Measurements from ENCODE around the gene DOCK4. TPM values are rescaled to one million over a fixed set of nuclear protein-coding genes. Genes with fewer than 3 reads are reported as not detected.

Gene DOCK4
- total RNA-seq, 1 donor from 2014 or later, result 18.5 TPM

DNA sequence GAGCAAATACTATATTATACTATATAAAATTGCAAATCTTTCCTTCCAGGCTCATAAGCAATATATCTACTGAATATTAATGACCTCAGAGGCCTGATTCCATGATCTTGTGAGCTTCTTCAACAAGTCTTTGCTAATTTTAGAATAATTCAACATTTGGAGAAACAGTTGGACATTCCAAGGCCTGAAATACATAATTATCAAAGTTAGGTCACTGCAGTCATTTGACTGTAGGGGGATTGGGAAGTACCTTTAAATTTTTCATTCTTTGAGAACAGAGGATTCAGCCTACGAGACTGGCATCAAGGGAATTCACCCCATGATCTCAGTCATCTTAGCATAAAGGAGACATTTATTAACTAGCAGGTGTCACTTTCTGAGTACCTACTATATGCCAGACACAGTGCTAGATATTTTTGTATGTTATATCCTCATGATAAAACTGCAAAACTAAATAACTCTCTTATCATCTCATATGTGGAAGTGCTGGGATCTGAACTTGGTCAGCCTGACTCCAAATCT, 85.4 kb downstream of the DOCK4 start:
- intact Hi-C loops (cut with DNase I), result no loop called here
- no peak for DNase-seq (ENCODE audit: low spot score)

GRCh38 chr7:112118581-112119566, 87.3 kb downstream of the DOCK4 start:
- no peak for DNase-seq (ENCODE audit: low spot score)
- intact Hi-C loops (cut with DNase I), result no loop called here

DNA sequence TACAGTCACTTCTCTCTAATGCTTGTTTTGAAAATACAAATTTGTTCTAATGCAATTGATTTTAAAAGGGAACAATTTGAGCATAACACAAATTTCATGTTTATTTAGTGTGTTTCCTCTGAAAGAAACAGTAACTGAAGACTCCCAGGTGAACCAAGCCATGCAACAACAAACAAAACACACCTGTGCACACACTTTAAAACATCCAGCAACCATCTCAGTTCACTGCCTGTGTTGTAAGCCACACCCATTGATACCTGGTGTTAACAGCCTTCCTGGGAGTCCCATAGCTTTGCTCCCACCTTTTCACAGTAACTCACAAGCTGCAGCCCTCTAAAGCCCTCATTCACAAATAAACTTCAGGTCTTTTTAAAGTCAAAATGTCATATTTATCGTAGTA, 89.3 kb downstream of the DOCK4 start:
- intact Hi-C loops (cut with DNase I), result no loop called here
- DNase-seq (ENCODE audit: low spot score), result no peak

GRCh38 chr7:112116358-112116757, 89.8 kb downstream of the DOCK4 start:
- DNase-seq (ENCODE audit: low spot score), result no peak
- intact Hi-C loops (cut with DNase I), result no loop called here

DNA sequence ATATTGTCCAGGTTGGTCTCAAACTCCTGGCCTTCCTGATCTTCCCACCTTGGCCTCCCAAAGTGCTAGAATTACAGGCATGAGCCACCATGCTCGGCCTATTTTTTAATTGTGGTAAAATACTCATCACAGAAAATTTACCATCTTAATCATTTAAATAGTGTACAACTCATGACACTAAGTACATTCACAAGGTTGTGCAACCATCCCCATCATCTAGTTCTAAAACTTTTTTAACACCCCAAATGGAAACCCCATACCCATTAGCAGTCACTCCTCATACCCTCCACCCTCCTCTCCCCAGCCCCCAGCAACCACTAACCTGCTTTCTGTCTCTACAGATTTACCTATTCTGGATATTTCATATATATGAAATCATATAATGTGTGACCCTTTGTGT, 90.3 kb downstream of the DOCK4 start:
- intact Hi-C loops (cut with DNase I), result no loop called here
- no peak for DNase-seq (ENCODE audit: low spot score)

GRCh38 chr7:112113913-112114575, 92.2 kb downstream of the DOCK4 start:
- intact Hi-C loops (cut with DNase I), result no loop called here
- DNase-seq (ENCODE audit: low spot score), result no peak

GRCh38 chr7:112112822-112113255, 93.4 kb downstream of the DOCK4 start:
- intact Hi-C loops (cut with DNase I), result no loop called here
- DNase-seq (ENCODE audit: low spot score), result no peak

DNA sequence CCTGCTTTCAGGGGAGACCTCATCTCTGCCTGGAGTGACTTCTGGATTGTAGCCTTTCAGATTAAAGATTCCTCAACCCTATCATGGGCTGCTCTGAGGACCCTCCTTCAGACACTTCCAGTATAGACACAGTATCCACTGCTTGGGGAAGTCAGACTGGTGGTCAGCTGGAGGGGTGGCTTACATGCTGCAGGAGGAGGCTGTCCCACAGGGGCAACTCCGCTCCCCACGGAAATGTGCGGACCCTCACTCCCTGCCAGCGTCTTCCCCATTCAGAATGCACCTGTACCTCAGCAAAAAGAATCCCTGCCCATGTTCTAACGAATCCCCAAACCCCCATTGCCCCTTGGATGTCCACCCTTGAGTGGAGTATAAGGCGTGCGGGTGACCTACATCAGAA, 95.5 kb downstream of the DOCK4 start:
- intact Hi-C loops (cut with DNase I), result no loop called here
- no peak for DNase-seq (ENCODE audit: low spot score)

DNA sequence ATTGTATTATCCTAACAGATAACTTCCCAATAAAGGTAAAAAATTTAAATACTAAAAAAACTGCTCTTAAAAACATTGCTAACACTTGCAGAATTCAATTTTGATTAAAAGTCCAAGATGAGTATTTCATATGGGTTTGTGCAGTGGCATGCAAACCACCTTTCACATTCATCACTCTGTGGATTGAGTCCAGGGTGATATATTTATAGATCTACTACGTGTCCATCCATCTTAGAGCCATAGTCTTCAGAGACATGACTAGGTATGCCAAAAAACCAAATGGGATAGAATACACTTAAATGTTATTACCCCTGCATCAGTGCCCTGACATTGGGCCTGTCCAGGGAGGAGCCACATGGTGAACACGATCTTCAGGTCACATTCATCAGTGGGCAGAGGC, 96.0 kb downstream of the DOCK4 start:
- intact Hi-C loops (cut with DNase I), result no loop called here
- no peak for DNase-seq (ENCODE audit: low spot score)

- intact Hi-C loops (cut with DNase I), result no loop called here
- DNase-seq (ENCODE audit: low spot score), result no peak
These were observed 97.2 kb downstream of the DOCK4 start for GRCh38 chr7:112108981-112109380.

DNA sequence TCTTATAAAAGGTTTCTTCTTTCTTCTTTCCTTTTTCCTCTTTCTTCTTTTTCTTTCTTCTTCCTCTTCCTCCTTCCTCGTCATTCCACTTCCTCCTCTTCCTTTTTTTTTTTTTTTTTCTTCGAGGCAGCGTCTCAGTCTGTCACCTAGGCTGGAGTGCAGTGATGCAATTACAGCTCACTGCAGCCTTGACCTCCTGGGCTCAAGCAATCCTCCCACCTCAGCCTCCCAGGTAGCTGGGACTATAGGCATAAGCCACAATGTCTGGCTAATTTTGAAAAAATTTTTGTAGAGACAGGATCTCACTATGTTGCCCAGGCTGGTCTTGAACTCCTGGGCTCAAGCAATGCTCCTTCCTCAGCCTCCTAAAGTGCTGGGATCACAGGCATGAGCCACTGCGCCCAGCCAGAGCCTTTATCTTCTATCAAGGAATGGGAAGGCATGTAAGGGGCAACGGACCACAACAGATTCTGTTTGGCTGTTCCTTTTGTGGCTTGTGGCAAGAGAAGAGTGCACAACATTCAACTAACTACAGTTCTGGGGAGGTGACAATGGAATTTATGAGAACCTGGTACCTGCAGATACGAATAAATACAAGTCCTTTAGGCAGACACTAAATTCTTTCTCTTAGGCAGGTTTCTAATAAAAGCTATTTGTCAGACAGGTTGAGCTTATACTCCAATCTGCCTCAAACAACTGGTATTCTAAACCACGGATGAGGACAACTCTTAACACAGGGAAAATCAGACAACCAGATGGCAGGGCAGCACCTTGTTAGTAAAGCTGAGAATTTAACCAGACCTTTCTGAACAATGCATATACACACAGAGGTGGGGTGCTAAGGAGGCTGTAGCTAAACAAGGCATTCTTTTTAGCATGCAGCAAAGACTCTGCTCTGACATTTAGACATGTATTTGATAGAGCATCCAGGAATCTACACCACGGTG, 100.3 kb downstream of the DOCK4 start:
- DNase-seq (ENCODE audit: low spot score), result no peak
- intact Hi-C loops (cut with DNase I), result no loop called here

- intact Hi-C loops (cut with DNase I), result no loop called here
- DNase-seq (ENCODE audit: low spot score), result no peak
These were observed 102.1 kb downstream of the DOCK4 start for GRCh38 chr7:112104120-112104519.

GRCh38 chr7:112103246-112103645, 103.0 kb downstream of the DOCK4 start:
- intact Hi-C loops (cut with DNase I), result no loop called here
- no peak for DNase-seq (ENCODE audit: low spot score)

- intact Hi-C loops (cut with DNase I), result no loop called here
- DNase-seq (ENCODE audit: low spot score), result no peak
These were observed 104.9 kb downstream of the DOCK4 start for GRCh38 chr7:112101201-112101846.

DNA sequence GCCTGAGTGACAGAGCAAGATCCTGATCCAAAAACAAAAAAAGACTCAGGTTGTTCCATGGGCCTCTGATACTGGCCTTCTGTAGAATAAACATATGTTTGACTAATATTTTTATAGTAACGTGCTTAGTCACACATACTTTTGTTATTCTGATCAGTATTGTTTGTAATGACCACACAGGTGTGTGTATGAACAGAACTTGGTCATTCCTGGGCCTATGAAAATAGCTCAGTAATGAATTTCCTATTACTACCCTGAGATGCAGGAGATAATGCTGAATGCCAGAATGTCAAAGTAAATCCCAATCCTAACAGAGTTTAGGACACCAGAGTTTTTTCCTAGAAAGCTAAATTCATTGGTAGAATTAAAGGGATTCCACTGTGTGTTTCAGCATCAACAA, 108.7 kb downstream of the DOCK4 start:
- no peak for DNase-seq (ENCODE audit: low spot score)
- intact Hi-C loops (cut with DNase I), result no loop called here

GRCh38 chr7:112093409-112093808, 112.8 kb downstream of the DOCK4 start:
- intact Hi-C loops (cut with DNase I), result no loop called here
- no peak for DNase-seq (ENCODE audit: low spot score)

- no peak for DNase-seq (ENCODE audit: low spot score)
- intact Hi-C loops (cut with DNase I), result no loop called here
These were observed 113.3 kb downstream of the DOCK4 start for GRCh38 chr7:112092709-112093395.

DNA sequence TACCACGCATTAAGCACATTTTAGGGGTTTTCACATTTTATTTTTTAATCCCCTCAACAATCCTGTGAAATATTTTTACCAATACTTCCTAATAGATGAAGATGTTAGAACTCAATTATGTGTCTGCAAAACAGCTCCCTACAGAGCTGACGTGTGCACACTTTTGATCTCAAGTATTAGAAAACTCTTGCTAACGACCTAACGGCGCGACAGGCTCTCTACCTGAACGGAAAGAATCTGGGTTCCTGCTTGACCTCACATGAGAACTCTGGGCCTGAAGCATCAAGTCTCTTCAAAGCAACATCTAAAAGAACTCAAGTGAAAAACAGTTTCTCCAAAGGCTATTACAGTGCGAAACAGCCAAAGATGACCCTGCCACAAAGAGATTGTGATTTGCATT, 113.9 kb downstream of the DOCK4 start:
- intact Hi-C loops (cut with DNase I), result no loop called here
- no peak for DNase-seq (ENCODE audit: low spot score)

GRCh38 chr7:112091768-112092167, 114.4 kb downstream of the DOCK4 start:
- DNase-seq (ENCODE audit: low spot score), result no peak
- intact Hi-C loops (cut with DNase I), result no loop called here
